ENCODE data around the gene UTP25.
"Not testable (repeated sequence)": the region's sequence is repeated elsewhere in the genome, so short reads cannot be mapped to it uniquely, and the experiment has no call there.

UTP25 gene

DNA sequence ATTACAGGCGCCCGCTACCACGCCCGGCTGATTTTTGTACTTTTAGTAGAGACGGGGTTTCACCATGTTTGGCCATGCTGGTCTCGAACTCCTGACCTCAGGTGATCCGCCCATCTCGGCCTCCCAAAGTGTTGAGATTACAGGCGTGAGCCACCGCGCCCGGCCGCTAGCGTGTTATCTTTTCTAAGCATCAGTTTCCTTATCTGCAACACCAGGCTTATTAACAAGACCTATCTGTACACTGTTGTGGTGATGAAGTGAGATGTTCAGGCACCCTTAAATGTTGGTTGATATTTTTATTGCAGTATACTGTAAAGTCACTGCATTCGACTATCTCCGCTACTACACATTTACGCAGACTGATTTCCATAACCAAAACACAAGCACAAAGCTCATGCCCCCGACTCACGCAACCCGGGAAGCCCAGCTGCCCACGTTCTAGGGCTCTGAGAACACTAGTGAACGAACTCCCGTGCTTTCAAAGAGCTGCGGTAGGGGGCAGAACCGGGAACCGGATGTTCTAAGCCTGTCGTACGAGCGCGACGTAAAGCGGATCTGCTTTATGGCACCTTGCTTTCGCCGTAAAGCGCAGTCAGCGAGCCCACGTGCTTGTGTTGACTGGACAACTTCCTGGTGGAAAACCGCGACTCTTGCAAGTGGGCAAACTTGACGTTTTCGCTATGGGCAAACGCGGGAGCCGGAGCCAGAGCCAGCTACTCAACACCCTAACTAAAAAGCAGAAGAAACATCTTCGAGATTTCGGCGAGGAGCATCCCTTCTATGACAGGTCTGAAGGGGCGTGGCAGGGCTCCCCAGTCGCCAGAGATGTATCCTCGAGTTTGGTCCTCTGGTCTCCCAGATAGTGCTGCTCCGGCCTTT lies at the start of gene UTP25:
Gene UTP25, plus strand, starts transcription at position 589 of the 879 bp plus-strand sequence. Its CDS starts 92 bp downstream, at position 681.
- peak; percentile 98 for DNase-seq

GRCh38 chr1:209778102-209778501 lies 49.7 kb upstream of the UTP25 start:
- no peak for DNase-seq

- no peak for DNase-seq
These were observed 47.5 kb upstream of the UTP25 start for GRCh38 chr1:209780268-209780667.

DNA sequence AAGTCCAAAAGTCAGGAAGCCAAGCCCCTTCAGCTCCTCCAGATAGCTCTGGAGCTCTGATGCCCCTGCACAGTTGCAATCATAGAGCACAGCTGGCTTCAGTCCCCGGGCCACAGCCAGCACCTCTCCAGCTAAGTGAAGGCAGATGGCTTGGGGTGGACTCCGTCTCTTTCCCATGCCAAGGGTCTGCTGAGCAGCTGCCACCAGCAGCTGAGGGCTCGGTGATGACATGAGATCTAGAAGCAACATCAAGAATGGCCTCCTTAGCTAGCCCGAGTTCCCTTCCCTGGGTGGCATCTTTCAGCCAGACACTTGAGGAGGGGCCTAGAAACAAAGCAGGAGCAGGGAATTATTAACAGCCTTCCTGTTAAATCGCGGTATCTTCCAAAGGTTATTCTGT lies 44.4 kb upstream of the UTP25 start:
- no peak for DNase-seq

- peak; percentile 98 for DNase-seq
These were observed 43.3 kb upstream of the UTP25 start, which contains the start of gene C1orf74 for GRCh38 chr1:209784265-209785169. TSS of gene C1orf74 (minus strand) at chr1:209784559. CDS start at chr1:209783634, 925 bp downstream.

DNA sequence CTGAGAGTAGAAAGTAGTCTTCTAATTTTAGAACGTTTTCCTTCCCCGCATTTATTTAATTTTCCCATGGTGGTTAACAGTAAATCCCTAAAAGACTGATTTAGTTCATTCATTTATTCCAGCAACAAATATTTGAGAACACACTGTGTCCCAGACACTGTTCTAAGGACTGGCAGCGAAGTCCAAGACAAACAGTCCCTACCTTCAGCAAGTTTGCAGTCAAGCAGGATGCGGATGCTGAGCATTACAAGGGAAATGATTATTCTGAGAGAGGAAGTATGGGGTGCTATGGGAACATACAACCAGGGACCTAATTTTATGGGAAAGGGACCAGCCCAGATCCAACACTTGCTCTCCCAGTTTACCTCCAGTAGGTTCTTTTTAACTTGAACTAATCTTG lies 42.2 kb upstream of the UTP25 start:
- DNase-seq = no peak

GRCh38 chr1:209786146-209786545 lies 41.6 kb upstream of the UTP25 start:
- no peak for DNase-seq

- DNase-seq = peak; percentile 44
These were observed 40.2 kb upstream of the UTP25 start for GRCh38 chr1:209787551-209787950.

GRCh38 chr1:209789245-209789644 lies 38.5 kb upstream of the UTP25 start:
- DNase-seq = no peak

DNA sequence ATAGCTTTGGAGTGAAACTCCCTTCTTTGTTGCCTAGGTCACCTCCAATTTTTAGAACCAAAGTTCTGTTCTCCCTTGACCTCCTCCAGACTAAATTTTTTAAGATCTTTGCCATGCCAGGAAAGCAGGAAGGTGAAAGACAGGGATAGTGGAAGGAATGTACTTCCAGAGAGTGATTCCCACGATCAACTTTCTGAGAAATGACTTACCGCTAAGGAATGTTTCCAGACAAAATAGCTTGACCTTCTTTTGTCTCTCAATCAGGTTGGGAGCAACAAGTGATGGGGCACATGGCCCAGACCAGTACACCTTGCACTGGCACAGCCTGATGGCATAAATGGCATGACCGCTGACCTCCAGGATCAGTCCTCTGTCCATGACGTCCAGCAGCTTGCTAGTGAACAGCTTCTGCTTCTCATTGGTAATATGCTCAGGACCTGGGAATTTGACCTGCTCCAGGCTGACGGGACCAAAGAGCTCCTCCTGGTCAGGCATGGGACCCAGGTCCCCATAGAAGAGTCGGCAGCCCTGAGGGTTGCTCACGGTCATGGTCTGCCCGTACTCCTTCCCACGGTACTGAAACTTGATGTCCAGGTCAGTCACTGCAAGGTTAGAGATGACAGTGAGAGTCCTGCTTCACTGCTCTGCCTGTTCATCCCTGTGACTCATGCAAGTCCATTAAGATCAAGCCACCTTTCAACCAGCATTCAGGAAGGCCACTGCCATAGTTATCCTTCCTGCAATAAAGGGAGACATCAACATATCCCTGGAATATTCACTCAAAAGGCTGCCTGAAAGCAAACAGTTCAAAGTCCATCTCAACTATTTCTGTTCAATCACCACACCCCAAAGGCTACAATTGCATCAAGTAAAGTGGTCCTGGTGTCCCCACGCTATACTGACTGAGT lies 37.2 kb upstream of the UTP25 start:
- no peak for DNase-seq

DNA sequence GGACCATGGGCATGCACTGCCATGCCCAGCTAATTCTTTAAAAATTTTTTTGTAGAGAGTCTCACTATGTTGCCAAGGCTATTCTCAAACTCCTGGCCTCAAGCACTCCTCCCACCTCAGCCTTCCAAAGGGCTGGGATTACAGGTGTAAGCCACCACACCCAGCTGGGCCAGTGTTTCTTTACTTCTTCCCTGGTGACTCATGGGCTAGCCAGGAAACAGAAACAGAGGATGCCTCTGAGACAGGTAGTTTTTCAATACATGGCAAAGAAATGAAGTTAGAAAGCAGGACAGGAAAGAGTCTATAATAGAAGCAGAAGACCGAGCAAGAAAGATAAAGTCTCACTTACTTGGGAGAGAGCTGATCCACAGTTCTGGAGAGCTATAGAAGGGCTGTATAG lies 35.9 kb upstream of the UTP25 start:
- no peak for DNase-seq

DNA sequence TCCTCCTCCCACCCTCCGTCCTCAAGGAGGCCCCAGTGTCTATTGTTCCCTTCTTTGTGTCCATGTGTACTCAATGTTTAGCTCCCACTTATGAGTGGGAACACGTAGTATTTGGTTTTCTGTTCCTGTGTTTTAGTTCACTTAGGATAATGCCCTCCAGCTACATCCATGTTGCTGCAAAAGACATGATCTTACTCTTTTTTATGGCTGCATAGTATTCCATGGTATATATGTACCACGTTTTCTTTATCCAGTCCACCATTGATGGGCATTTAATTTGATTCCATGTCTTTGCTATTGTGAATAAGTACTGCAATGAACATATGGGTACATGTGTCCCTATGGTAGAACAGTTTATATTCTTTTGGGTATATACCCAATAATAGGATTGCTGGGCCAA lies 34.1 kb upstream of the UTP25 start:
- not testable (repeated sequence) for DNase-seq

DNA sequence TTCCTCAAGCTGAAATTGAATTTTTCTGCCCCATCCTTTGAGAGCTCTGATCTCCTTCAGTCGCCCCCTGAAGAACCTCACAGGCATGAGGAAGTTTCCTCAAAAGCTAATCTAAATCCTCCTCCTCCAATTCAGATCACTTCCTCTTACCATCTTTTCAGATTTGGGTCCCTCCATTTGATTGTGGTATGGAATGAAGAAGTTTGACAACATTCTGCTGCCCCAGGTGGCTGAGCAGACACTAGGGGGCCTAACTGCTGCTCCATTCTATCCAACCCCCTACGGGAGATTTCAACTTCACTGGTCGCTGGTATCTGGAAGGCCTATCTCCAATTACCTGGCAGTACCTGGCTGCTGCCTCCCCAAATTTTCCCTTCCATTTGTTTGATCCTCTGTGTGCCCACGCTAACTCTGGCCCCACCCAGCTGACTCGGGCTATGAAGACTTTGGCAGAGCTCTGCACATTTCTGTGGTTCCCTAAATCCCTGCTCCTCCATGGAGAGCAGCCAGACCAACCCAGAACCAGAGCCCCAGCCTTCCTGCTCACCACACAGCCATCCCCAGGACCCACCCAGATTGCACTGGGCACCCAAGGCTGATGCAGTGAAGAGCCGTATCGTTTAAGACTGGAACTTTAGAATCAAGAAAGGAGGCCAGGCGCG lies 29.7 kb upstream of the UTP25 start:
- peak; percentile 79 for DNase-seq

- no peak for DNase-seq
These were observed 26.6 kb upstream of the UTP25 start for GRCh38 chr1:209800984-209801834.

GRCh38 chr1:209802117-209802779 lies 25.5 kb upstream of the UTP25 start:
- no peak for DNase-seq

- no peak for DNase-seq
These were observed 25.0 kb upstream of the UTP25 start for GRCh38 chr1:209802780-209803152.

- no peak for DNase-seq
These were observed 24.2 kb upstream of the UTP25 start for GRCh38 chr1:209803568-209803967.

DNA sequence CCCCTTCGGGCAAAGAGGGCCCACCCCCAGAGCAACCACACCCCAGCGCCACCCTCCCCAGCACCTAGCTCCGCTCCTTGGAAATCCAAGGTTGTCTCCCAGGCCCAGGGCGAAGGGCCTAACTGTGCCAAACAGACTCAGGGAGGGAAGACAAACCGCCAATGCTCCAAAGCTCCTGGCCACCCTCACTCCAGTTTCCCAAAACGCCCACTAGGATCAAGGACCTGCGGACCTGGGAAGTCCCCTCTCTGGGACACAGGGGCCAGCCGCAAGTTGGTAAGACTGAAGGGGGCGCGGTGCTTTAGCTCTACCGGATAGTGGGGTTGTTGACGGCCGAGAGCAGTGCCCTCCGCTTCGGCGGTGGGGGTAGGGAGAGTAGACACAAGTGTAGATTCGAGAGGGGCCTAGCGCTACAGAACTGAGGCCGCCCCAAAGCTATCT lies 22.4 kb upstream of the UTP25 start:
- no peak for DNase-seq

- peak; percentile 76 for DNase-seq
These were observed 21.7 kb upstream of the UTP25 start, which contains the start of gene IRF6 for GRCh38 chr1:209805875-209806760. TSS of gene IRF6 (minus strand) at chr1:209806142. CDS start at chr1:209801413, 4,729 bp downstream.
